Left ventricle myocardium inferior (tissue), 1 donor: ENCODE results near the gene IRAK1. TPM values are rescaled to one million over a fixed set of nuclear protein-coding genes. Genes with fewer than 3 reads are reported as not detected.

Source experiments
- DNase-seq: peaks from one replicate; pipeline ENCODE4 v3.0.0-alpha.2; 2020
- H3K27ac ChIP-seq: fragments of 200-600 bp; replicated peaks from 2 replicates; pipeline ENCODE4 v1.8.0; 2021
- H3K27me3 ChIP-seq: fragments of 200-600 bp; 2 replicates; pipeline ENCODE4 v1.8.0; 2021; ENCODE audit warnings: low read depth
- H3K36me3 ChIP-seq: fragments of 200-600 bp; 2 replicates; pipeline ENCODE4 v1.8.0; 2021
- H3K4me1 ChIP-seq: fragments of 200-600 bp; 2 replicates; pipeline ENCODE4 v1.8.0; 2021
- H3K4me3 ChIP-seq: fragments of 200-600 bp; 2 replicates; pipeline ENCODE4 v1.8.0; 2021; ENCODE audit warnings: mild to moderate bottlenecking, moderate library complexity
- H3K9me3 ChIP-seq: fragments of 200-600 bp; replicated peaks from 2 replicates; pipeline ENCODE4 v1.8.0; 2021
- CTCF ChIP-seq: fragments of 200-600 bp; IDR thresholded peaks from 2 replicates; pipeline ENCODE4 v1.8.0; 2021; ENCODE audit warnings: antibody characterized with exemption, mild to moderate bottlenecking, borderline replicate concordance
- intact Hi-C: fragments of 100-400 bp; cut with micrococcal nuclease; formaldehyde crosslinking; loops from one replicate; pipeline ENCODE4 v1.11.0; 2022
- microRNA-seq: library from miRNA; unstranded; fragments of <30 nt; microRNA quantifications from one replicate; pipeline ENCODE4 v1.2.0, GENCODE V29; 2020
- total RNA-seq: library from RNA; stranded (reverse); fragmentation: NEBNext Ultra II Directional; extraction: Animal tissue kit (Norgen Biotek cat#: 25700); gene quantifications from one replicate; pipeline ENCODE4 v1.2.1, GENCODE V29; 2021
- donor health status: DM: no; HTN: yes; CAD: no; lungs with severe emphysema.

The IRAK1 gene
- total RNA-seq, 1 donor from 2014 or later: 40.6 TPM

- Histone ChIP-seq H3K9me3 (no peaks in the 10 kb centered on the region), H3K4me3 (no peak overlapping the region), H3K36me3 (peaks cover 25% of the 10 kb centered on the region), H3K4me1 (peaks cover 56% of the 10 kb centered on the region), H3K27me3 (no peaks in the 10 kb centered on the region), H3K27ac (no peak overlapping the region)
- no peak for TF ChIP-seq CTCF
- no peak for DNase-seq
- intact Hi-C loops: no loop called here
Observed at GRCh38 chrX:153965406-153965805, 54.3 kb downstream of the IRAK1 start.

- Histone ChIP-seq H3K4me3 (no peak overlapping the region), H3K27me3 (no peaks in the 10 kb centered on the region), H3K27ac (no peak overlapping the region), H3K36me3 (peaks cover 36% of the 10 kb centered on the region), H3K9me3 (no peaks in the 10 kb centered on the region), H3K4me1 (peaks cover 47% of the 10 kb centered on the region)
- TF ChIP-seq CTCF: no peak
- intact Hi-C loops: no loop called here
- DNase-seq: no peak
Observed at GRCh38 chrX:153964105-153964504, 55.6 kb downstream of the IRAK1 start.

GRCh38 chrX:153963546-153963945 lies 56.2 kb downstream of the IRAK1 start:
- H3K27ac ChIP-seq: no peak overlapping the region
- TF ChIP-seq CTCF: no peak
- no peaks in the 10 kb centered on the region for H3K27me3 ChIP-seq
- peaks cover 42% of the 10 kb centered on the region for H3K4me1 ChIP-seq
- H3K36me3 ChIP-seq: peaks cover 42% of the 10 kb centered on the region
- DNase-seq: no peak
- no peaks in the 10 kb centered on the region for H3K9me3 ChIP-seq
- no peak overlapping the region for H3K4me3 ChIP-seq
- intact Hi-C loops: no loop called here

GRCh38 chrX:153961292-153961691 lies 58.4 kb downstream of the IRAK1 start:
- Histone ChIP-seq H3K27me3 (no peaks in the 10 kb centered on the region), H3K9me3 (no peaks in the 10 kb centered on the region), H3K27ac (no peak overlapping the region), H3K36me3 (peaks cover 64% of the 10 kb centered on the region), H3K4me1 (peaks cover 19% of the 10 kb centered on the region), H3K4me3 (no peak overlapping the region)
- TF ChIP-seq CTCF: no peak
- no peak for DNase-seq
- intact Hi-C loops: no loop called here

- Histone ChIP-seq H3K27me3 (no peaks in the 10 kb centered on the region), H3K36me3 (peaks cover 68% of the 10 kb centered on the region), H3K9me3 (no peaks in the 10 kb centered on the region), H3K27ac (no peak overlapping the region), H3K4me3 (no peak overlapping the region), H3K4me1 (peaks cover 14% of the 10 kb centered on the region)
- no peak for DNase-seq
- no peak for TF ChIP-seq CTCF
- intact Hi-C loops: no loop called here
Observed at GRCh38 chrX:153960786-153961185, 58.9 kb downstream of the IRAK1 start.

Small RNA genes lying within 50 kb of the gene (microRNA-seq; reads per million reads assigned to microRNA genes)
- gene MIR3202-1 (not detected), gene MIR3202-2 (not detected), gene MIR718 (not detected)

Other genes with a start within 250 kb of the IRAK1 start
- gene SRPK3, start 238.9 kb downstream of the IRAK1 start, total RNA-seq: 52.8 TPM
- 72.5 TPM for gene IDH3G, start 225.5 kb downstream of the IRAK1 start, total RNA-seq
- gene SSR4, start 225.2 kb downstream of the IRAK1 start, total RNA-seq: 123 TPM
- 4.5 TPM for gene PDZD4, start 189.4 kb downstream of the IRAK1 start, total RNA-seq
- gene L1CAM, start 133.7 kb downstream of the IRAK1 start, total RNA-seq: 4.0 TPM
- 3.1 TPM for gene AVPR2, start 115.2 kb downstream of the IRAK1 start, total RNA-seq
- 10.0 TPM for gene ARHGAP4, start 93.6 kb downstream of the IRAK1 start, total RNA-seq
- gene NAA10, start 84.9 kb downstream of the IRAK1 start, total RNA-seq: 67.1 TPM
- gene RENBP, start 75.3 kb downstream of the IRAK1 start, total RNA-seq: 7.5 TPM
- gene HCFC1, start 48.1 kb downstream of the IRAK1 start, total RNA-seq: 28.4 TPM
- gene TMEM187, start 47.1 kb downstream of the IRAK1 start, total RNA-seq: 6.4 TPM
- 28.3 TPM for gene MECP2, start 77.8 kb upstream of the IRAK1 start, total RNA-seq
- gene OPN1LW, start 124.3 kb upstream of the IRAK1 start, total RNA-seq: not detected
- gene OPN1MW, start 162.7 kb upstream of the IRAK1 start, total RNA-seq: not detected
- not detected for gene OPN1MW2, start 199.9 kb upstream of the IRAK1 start, total RNA-seq
- gene OPN1MW3, start 237.7 kb upstream of the IRAK1 start, total RNA-seq: not detected